GM06990 (cell line): ENCODE results near the gene ARMH1.
"Not testable (repeated sequence)": the region's sequence is repeated elsewhere in the genome, so short reads cannot be mapped to it uniquely, and the experiment has no call there.

ENCODE experiments used
- DNase-seq: peaks from one replicate; pipeline ENCODE4 v3.0.0-alpha.2; 2011; ENCODE audit not compliant: insufficient read length; ENCODE audit errors: extremely low read depth
- H3K27me3 ChIP-seq: replicated peaks from 2 replicates; pipeline ENCODE4 v1.6.0; 2011; ENCODE audit warnings: low read length; ENCODE audit not compliant: control insufficient read depth, insufficient read depth
- H3K36me3 ChIP-seq: 2 replicates; pipeline ENCODE4 v1.5.1; 2011; ENCODE audit warnings: low read length; ENCODE audit not compliant: control insufficient read depth, insufficient read depth
- H3K4me3 ChIP-seq: replicated peaks from 2 replicates; pipeline ENCODE4 v1.5.1; 2011; ENCODE audit warnings: low read depth, mild to moderate bottlenecking, control low read depth, low read length
- CTCF ChIP-seq: IDR thresholded peaks from 2 replicates; pipeline ENCODE4 v1.5.1; 2011; ENCODE audit warnings: low read length, control low read depth, mild to moderate bottlenecking, inconsistent platforms; ENCODE audit not compliant: insufficient read depth, poor library complexity, severe bottlenecking

ARMH1 gene

GRCh38 chr1:44696101-44696500, 21.6 kb downstream of the ARMH1 start:
- no peak for TF ChIP-seq CTCF
- Histone ChIP-seq H3K36me3 (no peaks in the 10 kb centered on the region), H3K4me3 (no peak overlapping the region), H3K27me3 (no peaks in the 10 kb centered on the region)
- DNase-seq: no peak

GRCh38 chr1:44696789-44697345, 22.4 kb downstream of the ARMH1 start:
- Histone ChIP-seq H3K36me3 (no peaks in the 10 kb centered on the region), H3K27me3 (no peaks in the 10 kb centered on the region), H3K4me3 (no peak overlapping the region)
- TF ChIP-seq CTCF: no peak
- DNase-seq: peak; percentile 48

GRCh38 chr1:44698138-44698537, 23.6 kb downstream of the ARMH1 start:
- Histone ChIP-seq H3K36me3 (no peaks in the 10 kb centered on the region), H3K4me3 (no peak overlapping the region), H3K27me3 (no peaks in the 10 kb centered on the region)
- TF ChIP-seq CTCF: no peak
- peak; percentile 38 for DNase-seq

GRCh38 chr1:44699375-44699774, 24.9 kb downstream of the ARMH1 start:
- not testable (repeated sequence) for H3K36me3 ChIP-seq, DNase-seq, H3K27me3 ChIP-seq, H3K4me3 ChIP-seq

- H3K27me3 ChIP-seq: no peaks in the 10 kb centered on the region
- no peaks in the 10 kb centered on the region for H3K36me3 ChIP-seq
- no peak for TF ChIP-seq CTCF
- H3K4me3 ChIP-seq: no peak overlapping the region
- DNase-seq: no peak
These were observed 26.1 kb downstream of the ARMH1 start for GRCh38 chr1:44700573-44700972.

- no peaks in the 10 kb centered on the region for H3K27me3 ChIP-seq
- no peak for DNase-seq
- no peak for TF ChIP-seq CTCF
- H3K36me3 ChIP-seq: no peaks in the 10 kb centered on the region
- H3K4me3 ChIP-seq: no peak overlapping the region
These were observed 26.6 kb downstream of the ARMH1 start for GRCh38 chr1:44701141-44701573.
